Vagina (tissue), 2 donors: Measurements from ENCODE around the gene TMEM167B.

Experiments used
- POLR2AphosphoS5 ChIP-seq, 2 donors: sonication (generic); formaldehyde crosslinking; IDR thresholded peaks; one replicate each; pipeline ENCODE4 v1.9.0; 2017; ENCODE audit warnings: antibody characterized with exemption in 2 of 2, mild to moderate bottlenecking in 2 of 2, low read depth in 1 of 2; ENCODE audit not compliant: insufficient read depth in 1 of 2
- TF ChIP-seq, protein P1 (sequence below), 3 experiments: fragments of 450-650 bp in 2 of 3; fragments of 200-600 bp in 1 of 3; sonication (generic) in 1 of 3; IDR thresholded peaks; one replicate each; pipeline ENCODE4 v1.5.1; 2017 to 2019; ENCODE audit warnings: antibody characterized with exemption in 3 of 3, mild to moderate bottlenecking in 2 of 3, moderate library complexity in 2 of 3

DNA sequence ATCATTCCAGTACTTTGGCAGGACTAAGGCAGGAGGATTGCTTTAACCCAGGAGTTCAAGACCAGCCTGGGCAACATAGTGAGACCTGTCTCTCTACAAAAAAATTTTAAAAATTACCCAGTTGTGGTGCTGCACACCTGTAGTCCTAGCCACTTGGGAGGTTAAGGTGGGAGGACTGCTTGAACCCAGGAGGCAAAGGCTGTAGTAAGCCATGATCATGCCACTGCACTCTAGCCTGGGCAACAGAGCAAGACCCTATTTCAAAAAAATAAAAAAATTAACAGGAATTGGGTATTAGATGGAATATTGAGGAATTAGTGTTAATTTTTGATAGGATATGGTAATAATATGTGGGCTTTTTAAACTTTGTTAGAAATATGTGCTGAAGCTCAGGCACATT, 31.5 kb upstream of the TMEM167B start:
- TF ChIP-seq, protein P1, sequence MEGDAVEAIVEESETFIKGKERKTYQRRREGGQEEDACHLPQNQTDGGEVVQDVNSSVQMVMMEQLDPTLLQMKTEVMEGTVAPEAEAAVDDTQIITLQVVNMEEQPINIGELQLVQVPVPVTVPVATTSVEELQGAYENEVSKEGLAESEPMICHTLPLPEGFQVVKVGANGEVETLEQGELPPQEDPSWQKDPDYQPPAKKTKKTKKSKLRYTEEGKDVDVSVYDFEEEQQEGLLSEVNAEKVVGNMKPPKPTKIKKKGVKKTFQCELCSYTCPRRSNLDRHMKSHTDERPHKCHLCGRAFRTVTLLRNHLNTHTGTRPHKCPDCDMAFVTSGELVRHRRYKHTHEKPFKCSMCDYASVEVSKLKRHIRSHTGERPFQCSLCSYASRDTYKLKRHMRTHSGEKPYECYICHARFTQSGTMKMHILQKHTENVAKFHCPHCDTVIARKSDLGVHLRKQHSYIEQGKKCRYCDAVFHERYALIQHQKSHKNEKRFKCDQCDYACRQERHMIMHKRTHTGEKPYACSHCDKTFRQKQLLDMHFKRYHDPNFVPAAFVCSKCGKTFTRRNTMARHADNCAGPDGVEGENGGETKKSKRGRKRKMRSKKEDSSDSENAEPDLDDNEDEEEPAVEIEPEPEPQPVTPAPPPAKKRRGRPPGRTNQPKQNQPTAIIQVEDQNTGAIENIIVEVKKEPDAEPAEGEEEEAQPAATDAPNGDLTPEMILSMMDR (IDR thresholded peaks at IDR 0.05): no peak
- TF ChIP-seq POLR2AphosphoS5 (IDR thresholded peaks at IDR 0.05; ENCODE audit: insufficient read depth in 1 of 2, low read depth in 1 of 2): no peak
